OCI-LY3 (cell line): ENCODE data around the gene AGAP1.

Experiments
- CTCF ChIP-seq: fragments of 200-600, 300-600 bp; sonication (generic); IDR thresholded peaks from 2 replicates; pipeline ENCODE4 v1.5.1; 2014; ENCODE audit warnings: antibody characterized with exemption, low read length, low read depth
- EZH2phosphoT487 ChIP-seq: fragments of 200-600 bp; shearing (Covaris generic); IDR thresholded peaks from 2 replicates; pipeline ENCODE4 v1.6.1; 2018; ENCODE audit warnings: antibody characterized with exemption, mixed run types, low read depth

GRCh38 chr2:235996419-235996818, 502.6 kb downstream of the AGAP1 start:
- TF ChIP-seq CTCF (no peak), EZH2phosphoT487 (no peak)
